GM12873 (cell line): Measurements from ENCODE around the gene DCAF5.

Experiments used
- CTCF ChIP-seq: IDR thresholded peaks from 2 replicates; pipeline ENCODE4 v1.5.1; 2012; ENCODE audit warnings: low read depth, mild to moderate bottlenecking, moderate library complexity, low read length, control low read depth; ENCODE audit not compliant: insufficient read depth; ENCODE audit errors: missing control alignments

DCAF5 gene

GRCh38 chr14:69064596-69064995 lies 88.3 kb downstream of the DCAF5 start:
- no peak for TF ChIP-seq CTCF

GRCh38 chr14:69059658-69060623 lies 93.0 kb downstream of the DCAF5 start:
- no peak for TF ChIP-seq CTCF

GRCh38 chr14:69055999-69056788 lies 96.7 kb downstream of the DCAF5 start:
- no peak for TF ChIP-seq CTCF

GRCh38 chr14:69055125-69055524 lies 97.8 kb downstream of the DCAF5 start:
- no peak for TF ChIP-seq CTCF

GRCh38 chr14:69054030-69054429 lies 98.9 kb downstream of the DCAF5 start:
- no peak for TF ChIP-seq CTCF

GRCh38 chr14:69052181-69052601 lies 100.7 kb downstream of the DCAF5 start:
- no peak for TF ChIP-seq CTCF

- TF ChIP-seq CTCF: no peak
These were observed 102.4 kb downstream of the DCAF5 start for GRCh38 chr14:69050240-69051184.
